Ishikawa (cell line): ENCODE data around the gene OPCML.

Experiments
- CEBPB ChIP-seq: IDR thresholded peaks from 2 replicates; pipeline ENCODE4 v1.6.1; 2012
- CREB1 ChIP-seq: IDR thresholded peaks from 2 replicates; pipeline ENCODE4 v1.6.1; 2012; ENCODE audit warnings: low read depth
- EGR1 ChIP-seq: IDR thresholded peaks from 2 replicates; pipeline ENCODE4 v1.6.1; 2012
- EP300 ChIP-seq: IDR thresholded peaks from 2 replicates; pipeline ENCODE4 v1.6.1; 2012; ENCODE audit warnings: borderline replicate concordance
- FOXM1 ChIP-seq: IDR thresholded peaks from 2 replicates; pipeline ENCODE4 v1.6.1; 2012; ENCODE audit warnings: low read depth, borderline replicate concordance
- MAX ChIP-seq: IDR thresholded peaks from 2 replicates; pipeline ENCODE4 v1.6.1; 2012
- NFIC ChIP-seq: IDR thresholded peaks from 2 replicates; pipeline ENCODE4 v1.6.1; 2012
- RAD21 ChIP-seq: IDR thresholded peaks from 2 replicates; pipeline ENCODE4 v1.6.1; 2012; ENCODE audit warnings: low read depth
- REST ChIP-seq: IDR thresholded peaks from 2 replicates; pipeline ENCODE4 v1.6.1; 2012; ENCODE audit warnings: low read depth, mild to moderate bottlenecking
- TAF1 ChIP-seq: IDR thresholded peaks from 2 replicates; pipeline ENCODE4 v1.6.1; 2012; ENCODE audit warnings: low read depth, mild to moderate bottlenecking
- TCF12 ChIP-seq: IDR thresholded peaks from 2 replicates; pipeline ENCODE4 v1.6.1; 2012; ENCODE audit warnings: low read depth
- TEAD4 ChIP-seq: IDR thresholded peaks from 2 replicates; pipeline ENCODE4 v1.6.1; 2012
- USF1 ChIP-seq: IDR thresholded peaks from 2 replicates; pipeline ENCODE4 v1.6.1; 2012
- YY1 ChIP-seq: IDR thresholded peaks from 2 replicates; pipeline ENCODE4 v1.6.1; 2012; ENCODE audit warnings: low read depth
- ZBTB7A ChIP-seq: IDR thresholded peaks from 2 replicates; pipeline ENCODE4 v1.6.1; 2012; ENCODE audit warnings: low read depth

Gene OPCML

DNA sequence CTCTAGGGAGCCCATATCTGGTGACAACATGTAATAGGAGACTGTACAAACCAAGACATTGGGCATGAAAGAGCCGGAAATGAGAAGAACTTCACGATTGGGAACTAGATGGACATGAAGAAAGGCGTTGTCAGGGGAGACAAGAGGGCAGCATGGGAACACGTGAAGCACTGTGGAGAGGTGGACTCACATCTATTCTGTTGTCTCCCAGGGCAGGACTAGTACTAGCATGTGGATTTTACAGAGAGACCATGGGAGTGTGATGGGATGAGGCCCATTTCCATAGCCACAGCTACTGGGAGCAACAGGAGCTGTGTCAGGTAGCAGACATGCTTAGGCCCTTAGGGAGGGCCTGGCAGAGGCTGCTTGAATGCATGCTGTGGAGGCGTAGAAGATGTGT lies 333.9 kb downstream of the OPCML start:
- TF ChIP-seq EGR1 (no peak), RAD21 (no peak), NFIC (no peak), MAX (no peak), EP300 (no peak), YY1 (no peak), TEAD4 (no peak)

- TF ChIP-seq RAD21 (no peak), REST (no peak), CEBPB (no peak), ZBTB7A (no peak), CREB1 (no peak), TAF1 (no peak), YY1 (no peak), MAX (no peak), NFIC (no peak)
Observed at GRCh38 chr11:133197425-133197824, 334.9 kb downstream of the OPCML start.

DNA sequence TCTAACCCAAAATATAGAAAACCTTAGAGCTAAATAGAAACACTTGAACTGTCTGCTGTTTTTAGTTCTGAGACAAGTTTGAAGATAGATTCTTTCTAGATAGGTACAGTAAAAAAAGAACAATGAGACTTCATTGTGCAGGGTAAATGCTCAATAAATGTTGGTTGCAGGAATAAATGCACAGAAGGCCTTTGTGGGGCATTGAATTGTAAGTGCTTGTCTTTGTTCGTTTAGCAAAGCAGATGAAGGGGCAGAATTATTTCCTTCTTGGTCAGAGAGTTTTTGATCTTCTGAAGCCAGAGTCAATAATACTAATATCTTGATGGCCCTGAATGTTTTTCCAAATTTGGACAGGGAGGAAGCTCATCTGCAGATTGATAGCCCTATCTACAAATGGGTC lies 340.4 kb downstream of the OPCML start:
- TF ChIP-seq CREB1 = no peak
- no peak for TF ChIP-seq RAD21
- TF ChIP-seq CEBPB = no peak
- TF ChIP-seq MAX = no peak

DNA sequence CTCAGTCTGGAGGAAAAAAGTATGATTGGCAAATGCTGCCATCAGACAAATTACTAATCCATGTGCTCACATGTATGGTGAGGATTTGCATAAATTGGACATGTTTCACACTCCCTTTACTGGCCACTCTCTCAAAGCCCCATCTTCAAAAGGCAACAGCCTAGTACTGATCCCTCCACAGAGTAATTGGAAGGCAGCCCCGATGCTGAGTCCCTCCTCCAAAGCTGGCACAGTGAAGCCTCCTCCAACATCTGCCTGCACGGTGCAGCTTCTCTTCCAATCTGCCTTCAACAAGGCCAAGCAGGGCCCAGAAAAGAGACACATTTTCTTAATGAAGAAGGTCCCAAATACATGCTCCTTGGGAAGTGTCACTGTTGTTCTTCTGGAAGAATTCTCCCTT lies 350.6 kb downstream of the OPCML start:
- TF ChIP-seq TEAD4 = no peak
- TF ChIP-seq USF1 = no peak
- TF ChIP-seq EGR1 = no peak
- TF ChIP-seq CREB1 = no peak
- TF ChIP-seq NFIC = no peak
- TF ChIP-seq TAF1 = no peak
- TF ChIP-seq MAX = no peak
- TF ChIP-seq ZBTB7A = no peak
- TF ChIP-seq TCF12 = no peak
- no peak for TF ChIP-seq CEBPB

DNA sequence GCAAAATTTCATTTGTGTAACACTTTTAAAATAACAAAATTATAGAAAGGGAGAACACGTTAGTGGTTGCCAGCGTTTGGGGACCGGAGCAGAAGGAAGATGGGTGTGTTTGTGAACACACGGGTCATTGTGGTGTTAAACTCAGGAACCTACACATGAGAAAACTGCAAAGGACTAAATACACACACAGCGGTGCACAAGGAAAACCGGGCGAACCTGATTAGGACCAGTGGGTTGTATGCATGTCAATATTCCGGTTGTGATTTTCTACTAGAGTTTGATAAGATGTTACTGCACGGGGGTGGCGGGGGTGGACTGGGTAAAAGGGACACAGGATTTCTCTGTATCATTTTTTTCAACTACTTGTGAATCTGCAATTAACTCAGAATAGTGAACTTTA lies 351.2 kb downstream of the OPCML start:
- TF ChIP-seq TAF1 (no peak), TCF12 (no peak), YY1 (no peak), EGR1 (no peak), FOXM1 (no peak), RAD21 (no peak), CEBPB (no peak), CREB1 (no peak), REST (no peak), ZBTB7A (no peak), TEAD4 (no peak), USF1 (no peak), EP300 (no peak), NFIC (no peak)

GRCh38 chr11:133180201-133180600 lies 352.1 kb downstream of the OPCML start:
- TF ChIP-seq ZBTB7A (no peak), EP300 (no peak), REST (no peak), FOXM1 (no peak), EGR1 (no peak), TEAD4 (no peak), USF1 (no peak), MAX (no peak), NFIC (no peak), YY1 (no peak), TCF12 (no peak), CREB1 (no peak), RAD21 (no peak)
